Panc1 (cell line): ENCODE results near the gene ATG13.

ENCODE experiments used
- CTCF ChIP-seq: fragments of 450-650 bp; IDR thresholded peaks from 2 replicates; pipeline ENCODE4 v1.5.1; 2017; ENCODE audit warnings: mild to moderate bottlenecking
- POLR2AphosphoS5 ChIP-seq: IDR thresholded peaks from 2 replicates; pipeline ENCODE4 v1.6.1; 2012; ENCODE audit warnings: mild to moderate bottlenecking, low read depth, low read length, moderate library complexity

- TF ChIP-seq CTCF (no peak), POLR2AphosphoS5 (no peak)
Measured at GRCh38 chr11:46697303-46697702, 80.0 kb downstream of the ATG13 start.
